ENCODE measurements around the gene CCDC102B.
A peak's percentile ranks its signal among the peaks of the same experiment; 100 is the strongest.

DNA sequence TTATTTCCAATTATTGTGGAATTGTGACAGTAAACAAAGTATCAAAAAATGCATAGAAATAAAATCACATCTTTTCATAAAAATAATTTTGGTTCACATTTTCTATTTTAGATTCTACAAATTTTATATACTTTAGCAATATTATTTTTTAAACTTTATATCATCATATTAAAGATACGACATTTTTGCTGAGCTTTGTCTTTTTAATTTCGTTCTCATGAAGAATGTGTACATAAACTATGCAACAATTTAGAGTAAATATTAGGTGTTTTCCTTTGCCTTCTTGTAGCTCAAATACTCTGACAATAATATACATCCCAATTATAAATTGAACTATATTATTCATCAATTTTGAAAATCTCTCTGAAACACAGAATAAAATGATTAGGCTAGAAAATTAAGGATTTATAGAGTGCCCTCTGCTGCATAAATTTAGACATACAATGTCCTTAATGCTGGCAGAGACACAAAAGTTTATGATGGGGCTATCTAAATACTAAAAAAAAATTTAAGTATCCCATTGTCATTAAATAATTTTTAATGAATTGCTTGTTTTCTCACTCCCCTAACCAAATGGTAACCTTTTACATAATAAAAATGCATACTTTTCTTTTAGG, 45.7 kb downstream of the CCDC102B start:
- TF ChIP-seq CTCF (conservative IDR thresholded peaks at IDR 0.05; ENCODE audit: low read depth, low read length), result peak; percentile 55; the same call in 1 of the 2 replicates
- TF ChIP-seq EZH2 (IDR thresholded peaks at IDR 0.05; ENCODE audit: low read length, unreplicated experiment), result no peak
